GM19463 (cell line): ENCODE results near the gene CDS2.

Experiments
- ATAC-seq: cut with Tn5 transposase; IDR thresholded peaks from one replicate; pipeline ENCODE4 v1.9.1; 2021; ENCODE audit warnings: mild to moderate bottlenecking, moderate library complexity; ENCODE audit not compliant: unreplicated experiment

CDS2 gene

DNA sequence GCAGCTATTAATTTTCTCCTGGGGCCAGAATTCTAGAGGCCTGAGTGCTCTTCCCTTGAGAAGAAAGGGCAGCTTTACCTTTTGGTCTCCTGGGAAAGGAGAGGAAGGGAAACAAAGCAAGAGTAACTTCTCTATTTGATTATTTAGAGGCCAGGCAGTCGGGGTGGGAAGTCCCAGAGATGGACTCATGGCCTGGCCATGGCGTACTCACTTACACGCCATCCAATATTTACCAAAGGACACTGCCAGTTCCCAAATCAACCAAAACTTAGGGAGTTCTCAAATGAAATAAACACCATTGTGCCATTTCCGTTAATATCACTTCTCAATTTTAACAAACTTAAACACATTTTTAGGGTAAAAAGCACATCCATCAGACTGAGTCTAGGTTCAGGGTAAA lies 76.6 kb downstream of the CDS2 start:
- ATAC-seq: no peak

DNA sequence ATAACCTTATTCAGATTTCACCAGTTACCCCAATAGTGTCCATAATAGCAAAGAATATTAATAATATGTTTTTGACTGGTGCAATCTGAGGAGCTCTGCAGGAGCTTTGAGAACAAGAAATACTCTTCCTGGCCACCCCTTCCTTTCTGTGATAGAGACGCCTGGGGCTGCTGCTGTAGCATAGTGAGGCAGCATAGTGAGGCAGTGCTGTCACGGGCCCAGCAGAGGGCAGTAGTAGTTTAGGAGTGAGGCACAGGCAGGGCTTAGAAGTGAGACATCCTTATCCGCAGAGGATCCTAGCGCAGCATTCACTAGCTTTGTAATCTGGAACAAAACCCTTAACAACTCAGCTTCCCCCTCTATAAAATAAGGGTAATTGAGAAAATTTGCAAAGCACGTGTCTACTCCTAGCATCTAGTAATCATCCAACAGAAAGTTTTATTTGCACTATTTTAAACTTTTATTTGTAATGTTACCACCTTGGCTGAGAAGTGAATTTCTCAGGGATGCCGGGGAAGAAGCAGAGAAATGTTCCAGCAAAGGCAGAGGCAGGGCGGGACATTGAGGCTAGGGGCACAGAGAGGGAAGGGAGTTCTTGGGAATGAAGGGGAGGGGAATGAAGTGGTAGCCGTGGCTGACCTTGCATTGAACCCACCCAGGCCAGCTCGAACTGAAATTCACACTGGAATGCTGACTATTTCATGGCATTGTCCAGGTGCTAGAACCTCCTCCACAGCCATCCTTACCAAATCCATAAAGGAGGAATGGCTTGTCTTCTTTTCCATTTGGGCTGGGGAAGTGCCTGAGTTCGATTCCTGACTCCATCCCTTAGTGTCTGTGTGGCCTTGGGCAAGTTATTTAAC lies 78.8 kb downstream of the CDS2 start:
- peak; percentile 95 for ATAC-seq

DNA sequence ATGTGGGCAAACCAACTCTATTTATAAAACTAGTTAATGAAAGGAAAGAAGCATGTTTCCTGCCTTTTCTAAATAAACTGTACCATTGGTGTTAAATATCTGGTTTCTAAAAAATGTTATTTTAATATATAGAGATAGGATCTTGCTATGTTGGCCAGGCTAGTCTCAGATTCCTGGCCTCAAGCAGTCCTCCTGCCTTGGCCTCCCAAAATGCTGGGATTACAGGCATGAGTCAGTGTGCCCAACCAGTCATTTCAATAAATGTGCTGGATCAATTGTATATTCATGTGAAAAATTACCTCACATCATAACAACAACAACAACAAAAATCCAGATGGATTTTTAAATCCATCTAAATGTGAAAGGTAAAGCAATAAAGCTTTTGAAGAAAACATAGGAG lies 80.3 kb downstream of the CDS2 start:
- ATAC-seq: no peak

DNA sequence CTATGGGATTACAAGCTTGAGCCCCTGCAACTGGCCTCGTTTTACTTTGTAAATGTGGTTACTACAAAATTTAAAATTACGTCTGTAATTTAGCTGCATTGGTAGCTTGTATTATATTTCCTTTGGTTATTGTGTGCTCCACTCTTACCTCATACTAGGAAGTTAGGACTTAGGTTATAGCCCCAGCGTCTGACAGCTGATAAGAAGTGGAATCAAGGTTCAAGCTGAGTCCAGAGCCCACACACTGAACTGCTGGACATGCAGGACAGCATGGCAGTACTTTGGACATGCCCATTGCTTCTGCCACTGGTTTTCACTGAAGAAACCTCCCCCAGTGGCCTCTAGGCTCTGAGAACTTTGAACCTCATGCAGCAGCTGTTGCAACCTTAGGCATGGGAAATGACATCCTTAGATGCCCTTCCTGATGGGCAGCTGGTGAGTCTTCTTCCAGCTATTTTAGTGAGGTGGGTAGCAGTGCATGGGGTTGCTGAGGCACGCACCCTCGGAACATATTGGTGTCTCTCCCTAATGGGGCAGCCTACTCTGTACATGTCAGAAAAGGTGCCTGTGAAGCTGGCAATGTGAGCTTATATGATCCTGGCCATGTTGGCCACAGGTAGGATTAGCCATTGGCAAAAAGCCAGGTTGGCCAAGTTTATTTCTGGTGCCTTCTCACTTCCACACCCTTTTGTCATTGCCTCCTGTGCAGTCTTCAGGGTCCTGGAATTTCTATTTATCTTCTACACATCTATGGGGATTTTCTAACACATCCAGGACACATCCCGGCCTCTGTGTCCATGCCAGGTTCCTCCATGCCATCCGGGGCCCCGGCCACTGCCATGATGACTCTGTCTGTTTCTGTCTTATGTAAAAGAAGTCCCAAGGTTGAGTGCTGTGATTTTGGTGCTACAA lies 85.3 kb downstream of the CDS2 start:
- ATAC-seq: no peak

- ATAC-seq: no peak
Observed at GRCh38 chr20:5212907-5213487, 86.2 kb downstream of the CDS2 start.

- ATAC-seq: no peak
Observed at GRCh38 chr20:5214826-5215225, 88.0 kb downstream of the CDS2 start.

- no peak for ATAC-seq
Observed at GRCh38 chr20:5215672-5216304, 89.0 kb downstream of the CDS2 start.

DNA sequence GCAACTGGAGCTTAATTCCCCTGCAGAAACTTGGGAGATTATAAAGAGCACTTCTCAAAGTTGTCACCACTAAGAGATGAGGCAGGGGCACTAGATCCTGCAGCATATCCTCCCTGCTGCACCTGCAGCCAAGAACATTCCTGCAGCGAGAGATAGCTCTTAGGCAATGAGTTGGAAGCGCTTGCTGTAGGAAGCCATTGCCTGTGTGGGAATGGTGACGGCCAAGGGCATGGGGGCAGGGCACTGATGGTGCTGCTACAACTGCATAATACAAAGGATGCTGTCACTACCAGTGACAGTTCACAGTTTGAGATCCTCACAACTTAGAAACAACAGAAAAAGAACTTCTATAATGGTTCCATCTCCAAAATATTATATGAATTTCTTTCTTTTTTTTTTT lies 89.9 kb downstream of the CDS2 start:
- no peak for ATAC-seq

GRCh38 chr20:5217616-5218015 lies 90.8 kb downstream of the CDS2 start:
- no peak for ATAC-seq

DNA sequence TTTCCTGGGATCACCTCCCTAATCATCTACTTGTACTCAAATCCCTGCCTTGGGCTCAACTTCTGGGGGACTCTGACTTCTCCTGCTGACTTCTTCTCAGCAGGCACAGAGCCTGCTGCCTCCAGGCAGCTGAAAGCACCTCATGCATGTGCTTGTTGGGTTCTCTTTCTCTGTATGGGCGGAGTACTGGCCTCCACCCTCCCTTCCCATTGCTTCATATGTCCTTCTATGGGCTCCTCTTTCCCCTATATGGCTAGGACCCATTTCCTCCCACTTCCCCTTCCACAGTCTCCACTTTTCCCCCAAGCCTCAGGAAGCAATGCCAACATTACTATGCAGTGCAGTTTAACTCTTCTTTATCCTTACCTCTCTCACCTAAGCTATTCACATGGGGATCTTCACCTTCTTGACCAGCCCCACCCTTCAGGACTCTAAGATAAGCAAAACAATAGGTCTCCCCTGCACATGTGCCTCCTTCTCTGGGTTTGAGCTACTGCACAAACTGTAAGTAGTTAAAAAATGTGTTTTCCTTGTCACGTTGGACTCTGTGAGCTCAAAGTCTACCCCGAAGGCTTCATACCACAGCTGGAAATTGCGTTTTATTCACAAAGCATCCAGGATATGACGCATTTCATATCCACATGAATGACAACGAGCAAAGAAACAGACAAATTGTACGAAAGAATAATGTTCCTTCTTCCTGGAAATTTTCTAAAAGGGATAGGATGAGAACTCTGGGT lies 93.7 kb downstream of the CDS2 start:
- no peak for ATAC-seq

- no peak for ATAC-seq
Observed at GRCh38 chr20:5221061-5221430, 94.2 kb downstream of the CDS2 start.

GRCh38 chr20:5222919-5223634 lies 96.3 kb downstream of the CDS2 start:
- no peak for ATAC-seq

DNA sequence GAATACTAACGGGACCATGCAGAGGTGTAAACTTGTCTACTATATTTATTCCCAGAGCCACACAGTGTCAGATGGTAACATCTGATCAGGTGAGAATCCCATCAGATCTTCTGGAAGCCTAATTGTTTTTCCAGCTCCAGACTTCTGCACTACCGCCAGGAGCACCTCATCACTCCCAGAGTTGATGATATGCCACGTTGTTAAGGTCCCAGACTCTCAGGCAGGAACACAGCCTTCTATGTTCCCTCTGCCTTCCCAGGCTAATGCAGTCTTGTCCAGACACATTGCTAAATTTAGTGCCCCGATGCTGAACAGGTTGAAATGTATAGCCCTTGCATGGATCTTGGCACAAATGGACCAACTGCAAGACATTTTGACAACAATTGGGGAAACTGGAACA lies 103.7 kb downstream of the CDS2 start:
- no peak for ATAC-seq

DNA sequence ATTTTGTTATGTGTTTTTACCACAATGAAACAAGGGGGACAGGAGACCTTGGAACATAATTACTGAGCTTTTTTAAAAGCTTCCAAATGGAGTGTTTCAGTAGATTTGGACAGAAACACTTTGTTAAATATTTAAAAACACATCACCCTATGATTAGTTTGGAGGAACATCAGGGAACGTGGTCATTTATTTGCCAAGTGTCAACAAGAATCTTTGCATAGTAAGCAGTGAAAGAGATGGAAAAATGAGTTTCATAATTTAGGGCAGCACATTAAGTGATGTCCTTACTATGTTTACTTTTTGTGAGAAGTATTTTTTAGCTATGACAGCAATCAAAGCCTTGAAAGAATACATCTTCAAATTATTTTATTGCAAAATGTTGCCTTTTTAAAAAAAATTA lies 107.3 kb downstream of the CDS2 start:
- no peak for ATAC-seq

DNA sequence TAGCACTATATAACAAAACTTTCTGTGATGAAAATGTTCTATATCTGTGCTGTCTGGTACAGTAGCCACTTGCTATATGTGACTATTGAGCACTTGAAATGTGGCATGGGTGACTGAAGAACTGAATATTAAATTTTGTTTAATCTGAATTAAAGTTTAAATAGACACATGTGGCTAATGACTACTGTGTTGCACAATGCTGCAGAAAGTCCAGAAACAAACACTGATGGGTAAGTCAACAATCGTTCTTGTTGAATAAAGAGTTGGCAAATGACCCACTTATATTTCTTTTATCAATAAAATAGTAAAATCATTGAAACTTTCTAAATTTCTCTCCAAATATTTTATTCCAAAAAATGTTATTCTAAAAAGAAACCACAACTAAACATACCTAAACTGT lies 108.2 kb downstream of the CDS2 start:
- no peak for ATAC-seq
